AG09309 (cell line): ENCODE data around the gene TRAF3IP1.

Experiments
- DNase-seq: peaks from one replicate; pipeline ENCODE4 v3.0.0-alpha.2; 2010; ENCODE audit warnings: low read depth
- H3K4me3 ChIP-seq: 2 replicates; pipeline ENCODE4 v1.5.1; 2011; ENCODE audit warnings: mild to moderate bottlenecking, low read depth, low read length, moderate library complexity; ENCODE audit not compliant: control insufficient read depth
- CTCF ChIP-seq: IDR thresholded peaks from 2 replicates; pipeline ENCODE4 v1.5.1; 2011; ENCODE audit warnings: mild to moderate bottlenecking, low read depth, low read length, inconsistent platforms; ENCODE audit not compliant: insufficient read depth, control insufficient read depth; ENCODE audit errors: missing control alignments

TRAF3IP1 gene

DNA sequence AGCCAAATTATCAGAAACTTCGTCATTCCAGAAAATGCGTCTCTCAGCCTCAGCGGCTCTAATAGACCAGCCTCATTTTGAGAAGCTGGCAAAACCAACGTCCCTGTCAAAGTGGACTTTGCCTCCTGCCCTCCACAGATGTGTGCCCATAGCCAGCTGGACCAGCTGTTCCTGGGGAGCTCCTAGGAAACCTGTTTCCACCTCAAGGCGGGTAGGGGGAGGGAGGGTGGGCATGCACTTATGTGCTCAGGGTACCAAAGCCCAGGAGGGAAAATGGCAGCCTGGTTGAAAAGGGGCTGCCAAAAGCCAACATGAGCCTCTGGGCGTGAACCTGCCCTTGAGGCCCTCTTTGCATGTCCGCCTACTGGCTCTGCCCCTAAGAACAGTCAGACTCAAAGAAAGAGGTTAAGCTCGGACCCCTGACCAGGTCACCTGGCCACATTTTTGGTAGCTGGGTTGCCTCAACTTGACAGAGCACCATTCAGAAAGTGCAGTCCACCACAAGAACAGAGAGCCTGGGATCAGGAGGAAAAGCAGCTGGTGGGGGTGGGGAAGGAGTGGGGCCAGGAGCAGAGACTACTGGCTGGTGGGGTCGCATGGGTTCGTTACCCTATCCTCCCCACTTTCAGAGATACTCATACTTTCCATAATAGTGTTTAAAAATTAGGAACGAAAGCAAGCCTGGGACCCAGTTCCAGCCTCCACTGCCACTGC is 35.4 kb upstream of the TRAF3IP1 start:
- DNase-seq: no peak
- H3K4me3 ChIP-seq: no peak overlapping the region
- TF ChIP-seq CTCF: no peak

DNA sequence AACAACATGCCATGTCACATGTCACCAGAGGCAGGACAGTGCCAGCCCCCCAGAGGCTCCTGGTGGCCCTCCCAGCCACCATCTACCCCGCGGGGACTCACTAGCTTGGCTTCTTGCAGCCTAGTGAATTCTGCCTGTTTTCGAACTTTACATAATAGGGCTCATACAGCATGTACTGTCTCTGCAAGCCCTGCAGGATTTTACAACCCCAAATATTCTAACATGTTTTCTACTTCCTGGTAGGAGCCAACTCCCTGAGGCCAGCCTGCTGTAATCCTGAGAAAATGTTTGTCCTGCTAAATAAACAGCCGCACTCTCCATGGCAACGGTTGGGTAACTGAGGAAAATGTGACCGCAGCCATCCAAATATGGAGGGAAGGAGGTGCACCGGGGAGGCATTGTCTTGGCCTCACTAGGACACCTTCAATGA is 34.6 kb upstream of the TRAF3IP1 start:
- no peak overlapping the region for H3K4me3 ChIP-seq

GRCh38 chr2:238286095-238286494 is 34.2 kb upstream of the TRAF3IP1 start:
- no peak for DNase-seq
- TF ChIP-seq CTCF: no peak
- peak overlapping the region; percentile 4; the same call in 1 of the 2 replicates for H3K4me3 ChIP-seq

More for the DNA sequence above, 34.6 kb upstream of the TRAF3IP1 start:
- peak; percentile 96 for DNase-seq
- no peak for TF ChIP-seq CTCF

DNA sequence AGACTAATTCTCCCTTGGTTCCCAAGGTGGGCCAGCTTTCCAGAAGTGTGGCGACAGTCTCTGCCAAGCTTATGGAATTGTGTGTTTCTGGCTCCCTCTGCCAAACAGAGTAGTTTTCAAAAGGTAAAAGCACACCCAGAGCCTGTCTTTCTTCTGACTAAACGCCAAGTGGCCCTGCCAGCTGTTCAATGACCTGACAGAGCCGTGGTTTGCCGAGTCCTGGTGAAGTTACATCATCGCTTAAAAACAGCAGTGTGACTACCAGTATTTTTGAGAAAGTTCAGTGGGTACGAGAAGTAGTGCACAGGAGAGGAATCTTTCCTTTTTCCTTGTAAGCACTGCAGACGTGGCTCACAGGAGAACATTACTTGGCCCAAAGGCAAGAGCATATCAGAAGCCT is 33.8 kb upstream of the TRAF3IP1 start:
- peak; percentile 71 for DNase-seq

GRCh38 chr2:238286987-238287736 is 33.2 kb upstream of the TRAF3IP1 start:
- H3K4me3 ChIP-seq: peak overlapping the region; percentile 56
- no peak for TF ChIP-seq CTCF
- DNase-seq: no peak

More for the DNA sequence above, 33.8 kb upstream of the TRAF3IP1 start:
- H3K4me3 ChIP-seq: peak overlapping the region; percentile 4; the same call in 1 of the 2 replicates
- no peak for TF ChIP-seq CTCF

- H3K4me3 ChIP-seq: peak within 1 kb of the TSS; percentile 56
- TF ChIP-seq CTCF: peak; percentile 30
- peak; percentile 83 for DNase-seq
Observed at GRCh38 chr2:238287737-238288649, 32.3 kb upstream of the TRAF3IP1 start, which contains the start of gene PER2. Gene PER2 (minus strand): TSS chr2:238288610. CDS start chr2:238277936, 10,674 bp downstream.
